Activated T-cell treated with anti-CD3 and anti-CD28 coated beads for 4 hours (primary cell): ENCODE measurements around the gene PARD3B.
"Not testable (repeated sequence)": the region's sequence is repeated elsewhere in the genome, so short reads cannot be mapped to it uniquely, and the experiment has no call there.

Experiments used
- DNase-seq: peaks from one replicate; pipeline ENCODE4 v3.0.0-alpha.2; 2020

Gene PARD3B

DNA sequence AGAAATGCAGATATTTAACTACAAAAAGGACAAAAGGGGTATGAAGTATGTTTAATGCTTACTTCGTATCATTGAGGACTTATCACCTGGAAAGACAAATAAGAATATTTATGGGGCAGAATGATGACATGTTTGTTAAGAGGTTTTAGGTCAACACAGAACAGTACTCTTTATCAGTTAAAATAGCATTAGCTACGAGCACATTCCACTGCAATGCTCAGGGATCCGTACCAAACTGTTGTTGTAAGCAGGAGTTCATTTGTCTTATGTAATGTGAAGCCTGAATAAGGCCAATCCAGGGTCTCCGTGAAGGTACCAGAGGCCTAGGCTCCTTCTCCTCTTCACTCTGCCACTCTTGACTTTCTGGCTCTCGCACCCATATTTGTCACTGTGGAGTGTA lies 671.3 kb downstream of the PARD3B start:
- DNase-seq, result no peak

DNA sequence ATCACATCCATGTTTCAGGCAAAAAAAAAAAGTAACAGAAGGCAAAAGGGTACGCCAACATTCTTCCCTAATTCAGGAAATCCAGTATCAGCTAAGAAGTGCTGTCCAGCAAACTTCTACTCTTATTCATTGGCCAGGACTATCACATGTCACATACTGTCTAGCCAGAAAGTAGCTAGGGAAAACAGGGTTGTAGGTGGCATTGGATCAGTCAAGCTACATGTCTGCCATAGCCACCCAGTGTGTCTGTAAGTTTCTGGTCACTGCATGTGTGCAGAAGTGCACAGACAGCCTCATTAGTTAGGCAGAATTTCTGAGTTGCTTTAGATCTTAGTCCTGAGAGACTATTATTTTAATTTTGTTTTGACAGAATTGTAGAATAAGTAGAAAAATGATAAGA lies 671.7 kb downstream of the PARD3B start:
- DNase-seq, result no peak

DNA sequence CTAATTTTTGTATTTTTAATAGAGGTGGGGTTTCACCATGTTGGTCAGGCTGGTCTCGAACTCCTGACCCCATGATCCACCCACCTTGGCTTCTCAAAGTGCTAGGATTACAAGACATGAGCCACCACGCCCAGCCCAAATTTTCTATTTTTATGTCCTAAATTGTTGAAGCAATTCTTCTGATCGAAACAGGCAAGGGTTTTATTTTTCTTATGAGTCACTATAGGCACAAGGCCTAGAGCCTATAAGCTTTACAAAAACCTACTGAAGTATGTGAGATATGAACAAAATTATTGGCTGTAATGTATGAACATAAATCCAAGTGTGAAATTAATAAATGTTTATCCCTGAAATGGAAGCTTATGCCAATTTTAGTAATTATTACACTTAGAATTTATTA lies 672.8 kb downstream of the PARD3B start:
- DNase-seq, result no peak

DNA sequence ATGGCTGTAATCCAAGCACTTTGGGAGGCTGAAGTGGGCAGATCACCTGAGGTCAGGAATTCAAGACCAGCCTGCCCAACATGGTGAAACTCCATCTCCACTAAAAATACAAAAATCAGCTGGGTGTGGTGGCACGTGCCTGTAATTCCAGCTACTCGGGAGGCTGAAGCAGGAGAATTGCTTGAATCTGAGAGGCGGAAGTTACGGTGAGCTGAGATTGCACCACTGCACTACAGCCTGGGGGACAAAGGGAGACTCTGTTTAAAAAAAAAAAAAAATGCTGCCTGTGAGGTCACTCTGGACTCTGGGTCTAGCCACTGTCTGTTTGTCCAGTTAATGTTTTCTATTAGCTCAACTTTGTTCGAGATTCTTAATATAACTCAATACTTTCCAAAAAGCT lies 673.5 kb downstream of the PARD3B start:
- DNase-seq, result not testable (repeated sequence)

DNA sequence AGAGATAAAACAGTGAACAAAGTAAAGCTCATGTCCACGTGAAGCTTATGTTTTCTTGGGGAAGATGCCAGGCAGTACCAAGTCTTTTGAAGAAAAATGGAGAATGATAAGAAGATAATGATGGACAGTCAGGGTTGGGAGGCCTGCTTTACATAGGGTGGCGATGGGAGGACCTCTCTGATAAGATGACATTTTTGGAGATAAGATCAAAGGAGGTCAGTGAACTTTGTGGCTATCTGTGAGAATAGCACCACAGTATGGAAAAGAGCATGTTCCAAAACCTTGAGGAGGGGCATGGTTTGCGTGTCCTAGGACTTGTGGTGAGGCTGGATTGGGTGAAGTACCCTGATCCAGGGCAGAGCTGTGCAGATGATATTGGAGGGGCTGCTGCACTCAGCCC lies 675.3 kb downstream of the PARD3B start:
- no peak for DNase-seq

DNA sequence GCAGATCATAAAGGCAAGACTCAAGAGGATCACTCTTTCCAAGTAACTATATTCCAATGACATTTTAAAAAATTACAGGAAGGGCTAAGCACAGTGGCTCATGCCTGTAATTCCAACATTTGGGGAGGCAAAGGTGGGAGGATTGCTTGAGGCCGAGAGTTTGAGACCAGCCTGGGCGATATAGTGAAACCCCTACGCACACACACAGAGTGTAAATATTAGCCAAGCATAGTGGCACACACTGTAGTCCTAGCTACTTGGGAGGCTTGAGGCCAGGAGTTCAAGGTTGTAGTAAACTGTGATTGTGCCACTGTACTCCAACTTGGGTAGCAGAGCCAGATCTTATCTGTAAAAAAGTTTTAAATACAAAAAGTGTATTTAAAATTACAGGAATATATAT lies 686.8 kb downstream of the PARD3B start:
- no peak for DNase-seq

DNA sequence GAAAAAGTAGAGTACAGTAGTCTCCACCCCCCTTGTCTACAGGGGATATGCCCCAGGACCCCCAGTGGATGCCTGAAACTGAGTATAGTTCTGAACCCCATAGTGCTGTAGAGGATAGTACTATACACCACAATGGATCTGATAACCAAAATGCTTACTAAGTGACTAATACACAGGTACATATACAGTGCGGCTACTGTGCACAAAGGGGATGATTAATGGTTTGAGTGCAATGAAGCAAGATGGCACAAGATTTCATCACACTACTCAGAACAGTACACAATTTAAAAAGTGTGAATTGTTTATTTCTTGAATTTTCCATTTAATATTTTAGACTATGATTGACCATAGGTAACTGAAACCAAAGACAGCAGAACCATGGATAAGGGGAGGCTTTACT lies 690.2 kb downstream of the PARD3B start:
- DNase-seq, result no peak

DNA sequence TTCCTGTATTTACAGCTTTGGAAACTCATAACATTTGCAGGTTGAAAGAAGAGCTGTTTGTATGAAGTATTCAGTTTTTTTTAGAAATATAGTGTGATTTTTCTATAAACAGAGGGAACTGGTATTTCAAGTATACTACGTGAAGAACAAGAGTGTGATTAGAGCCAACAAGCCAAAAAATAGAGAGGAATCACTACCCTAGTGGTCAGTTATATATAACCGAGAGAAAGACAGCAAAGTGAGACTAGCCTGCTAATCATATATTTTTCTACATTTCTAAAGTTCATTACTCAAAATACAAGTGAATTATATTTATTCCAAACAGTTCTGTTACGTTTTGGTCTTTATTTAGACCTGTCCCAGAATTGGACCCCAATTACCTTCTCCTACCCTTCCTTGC lies 692.2 kb downstream of the PARD3B start:
- DNase-seq, result no peak

DNA sequence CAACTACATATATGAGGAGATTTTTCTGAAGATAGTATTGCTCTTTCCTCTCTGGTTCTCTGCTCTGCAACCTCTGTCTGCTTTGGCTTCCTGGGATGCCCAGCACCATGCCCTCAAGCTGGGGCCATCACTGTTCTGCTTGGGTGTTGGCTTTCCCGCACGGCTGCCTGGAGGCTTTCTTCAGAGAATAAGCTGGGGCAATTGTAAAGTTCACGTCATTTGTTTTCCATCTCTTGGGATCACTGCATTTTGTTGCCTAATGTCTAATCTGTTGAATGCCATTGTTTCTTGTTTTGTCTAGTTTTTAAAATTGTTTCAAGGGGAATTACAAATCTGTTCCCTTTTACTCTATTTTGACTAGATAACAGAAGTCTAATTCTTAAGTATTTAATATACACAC lies 699.7 kb downstream of the PARD3B start:
- no peak for DNase-seq

DNA sequence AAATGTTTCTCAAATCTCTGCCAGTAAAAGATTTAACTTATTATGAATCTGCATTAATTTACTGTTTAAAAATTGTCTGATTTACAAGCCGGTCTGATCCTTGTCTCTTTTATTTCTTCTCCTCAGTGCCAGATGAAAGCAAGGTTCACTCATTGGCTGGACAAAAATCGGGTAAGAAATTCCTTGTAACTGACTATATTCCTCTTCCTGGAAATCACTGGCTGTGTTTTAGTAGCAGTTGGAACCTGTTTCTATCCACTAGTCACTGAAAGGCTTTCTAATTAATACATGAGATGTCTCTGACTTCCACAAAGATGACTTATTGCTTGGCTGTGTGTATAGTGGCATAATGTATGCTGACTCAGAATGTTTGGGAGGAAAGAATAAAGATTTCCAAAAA lies 700.4 kb downstream of the PARD3B start:
- no peak for DNase-seq

DNA sequence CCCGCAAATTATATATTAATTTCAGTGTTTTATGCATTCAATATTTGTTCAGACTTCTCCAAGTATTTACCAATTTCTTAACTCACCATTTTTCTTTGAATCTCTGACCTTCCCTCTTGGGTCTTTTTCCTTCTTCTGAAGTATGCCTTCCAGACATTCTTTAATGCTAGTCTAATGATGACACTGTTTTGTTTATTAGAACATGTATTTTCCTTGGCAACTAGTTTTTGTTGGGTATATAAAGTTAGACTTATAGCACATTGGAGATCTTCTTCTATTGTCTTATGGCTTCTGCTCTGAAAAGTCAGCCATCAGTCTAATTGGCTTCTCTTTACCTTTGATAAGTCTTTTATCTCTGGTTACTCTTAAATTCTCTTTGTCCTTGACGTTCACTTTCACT lies 713.8 kb downstream of the PARD3B start:
- DNase-seq, result no peak

DNA sequence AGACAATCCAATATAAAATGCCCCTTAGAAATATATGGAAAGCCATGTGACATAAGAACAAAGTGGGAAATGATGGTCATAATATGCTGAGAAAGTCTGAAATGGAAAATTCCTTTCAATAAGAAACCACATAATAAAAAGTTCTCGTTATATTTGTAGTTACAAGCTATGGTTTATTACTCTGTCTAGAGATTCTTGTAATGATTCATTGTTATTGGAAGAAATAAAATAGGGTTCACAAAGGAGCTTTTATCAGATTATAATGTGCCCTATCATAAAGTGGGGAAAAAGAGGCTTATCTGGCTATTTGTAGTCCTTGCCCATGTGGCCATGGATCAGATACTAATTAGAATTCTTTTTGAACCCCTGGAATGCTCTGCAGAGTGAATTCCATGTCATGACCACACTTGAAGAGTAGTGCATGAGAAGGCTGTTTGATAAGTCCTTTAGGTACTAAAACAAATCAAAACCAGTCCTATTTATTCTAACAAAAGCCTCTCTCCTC lies 716.3 kb downstream of the PARD3B start:
- DNase-seq, result no peak

DNA sequence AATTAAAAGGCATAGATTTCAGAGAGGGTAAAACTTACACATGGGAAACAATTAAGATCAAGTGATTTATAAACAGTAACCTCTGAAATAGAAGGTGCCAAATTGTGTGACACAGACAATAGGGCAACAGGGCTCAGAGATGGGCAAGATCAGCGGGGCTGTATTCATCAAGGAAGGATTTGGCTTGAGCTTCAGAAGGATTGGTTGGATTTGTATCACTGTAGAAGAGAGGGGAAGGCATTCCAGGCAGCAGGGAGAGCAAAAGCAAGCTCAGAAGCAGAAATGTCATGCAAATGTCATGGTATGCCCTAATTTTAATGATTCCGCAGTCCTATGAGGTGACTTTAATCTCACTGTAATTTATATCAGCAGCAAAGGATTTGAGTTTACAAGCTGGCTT lies 722.0 kb downstream of the PARD3B start:
- DNase-seq, result no peak

DNA sequence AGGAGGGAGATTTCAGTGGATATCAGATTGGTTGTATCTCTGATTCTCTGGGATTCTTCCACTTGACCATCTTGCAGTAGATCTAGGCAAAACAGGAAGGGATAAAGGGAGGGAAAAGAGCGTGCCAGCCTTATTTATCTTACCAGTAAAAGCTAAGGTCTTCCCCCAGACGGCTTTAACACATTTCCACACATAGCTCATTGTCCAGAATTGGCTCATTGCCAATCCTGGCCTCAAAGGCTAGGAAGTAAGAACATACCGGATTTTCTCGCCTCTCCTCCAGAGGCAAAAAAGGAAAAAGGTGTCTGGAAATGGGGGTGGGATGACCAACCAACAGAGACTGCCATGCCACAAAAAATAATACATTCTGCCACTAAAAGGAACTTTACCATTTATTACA lies 725.4 kb downstream of the PARD3B start:
- no peak for DNase-seq

DNA sequence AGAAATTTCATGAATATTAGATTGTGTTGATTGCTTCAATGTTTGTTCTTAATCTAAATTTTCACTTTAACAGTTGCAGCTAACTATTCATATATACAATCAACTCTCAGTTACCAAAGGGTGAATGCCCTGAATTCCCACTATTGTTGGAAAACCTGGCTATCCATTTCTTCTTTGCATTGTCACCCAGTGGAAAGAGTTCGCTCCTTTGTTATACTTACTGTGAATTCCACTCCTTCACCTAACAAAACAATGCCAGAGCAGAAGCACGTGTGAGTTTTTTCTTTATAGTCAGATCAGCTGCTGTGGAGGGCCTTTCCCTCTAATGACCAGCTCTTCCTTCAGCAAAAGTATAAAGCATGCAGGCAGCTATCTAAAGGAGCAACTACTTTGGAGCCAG lies 727.9 kb downstream of the PARD3B start:
- DNase-seq, result no peak

DNA sequence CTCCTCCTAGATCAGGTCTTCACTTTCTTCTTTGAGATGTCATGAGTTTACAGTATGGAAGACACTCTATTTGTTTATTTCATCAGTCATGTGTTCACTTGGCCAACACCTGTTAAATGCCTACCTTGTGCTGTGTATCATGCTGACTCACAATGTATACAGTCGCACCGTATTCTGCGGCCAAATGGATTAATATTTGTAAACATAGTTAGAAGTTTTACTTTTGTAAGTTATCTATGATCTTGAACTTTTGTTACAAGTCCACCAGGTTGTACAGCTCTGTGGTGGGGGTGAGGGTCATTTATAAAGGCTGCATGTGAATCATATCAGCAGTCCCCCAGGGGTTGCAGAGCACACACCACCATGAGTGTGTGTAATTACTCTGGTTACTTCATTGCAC lies 728.4 kb downstream of the PARD3B start:
- DNase-seq, result no peak

DNA sequence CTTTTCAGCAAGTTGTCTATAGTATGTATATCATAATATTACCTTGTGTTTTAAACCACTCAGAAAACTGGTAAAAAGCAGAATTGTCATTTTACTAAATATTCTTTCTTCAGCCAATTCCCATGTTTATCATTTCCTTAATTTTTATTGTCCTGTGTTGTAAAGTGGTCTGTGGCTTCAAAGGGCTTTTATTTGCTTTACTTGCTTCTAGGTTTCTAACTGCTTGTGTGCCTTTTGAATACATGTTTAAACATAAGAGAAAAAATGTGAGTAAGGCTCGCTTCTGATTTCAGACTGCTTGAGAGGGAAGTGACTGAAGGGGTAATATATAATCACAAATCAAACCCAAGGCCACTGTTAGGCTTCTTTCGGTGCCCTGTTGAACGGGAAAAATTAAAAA lies 729.5 kb downstream of the PARD3B start:
- DNase-seq, result no peak

DNA sequence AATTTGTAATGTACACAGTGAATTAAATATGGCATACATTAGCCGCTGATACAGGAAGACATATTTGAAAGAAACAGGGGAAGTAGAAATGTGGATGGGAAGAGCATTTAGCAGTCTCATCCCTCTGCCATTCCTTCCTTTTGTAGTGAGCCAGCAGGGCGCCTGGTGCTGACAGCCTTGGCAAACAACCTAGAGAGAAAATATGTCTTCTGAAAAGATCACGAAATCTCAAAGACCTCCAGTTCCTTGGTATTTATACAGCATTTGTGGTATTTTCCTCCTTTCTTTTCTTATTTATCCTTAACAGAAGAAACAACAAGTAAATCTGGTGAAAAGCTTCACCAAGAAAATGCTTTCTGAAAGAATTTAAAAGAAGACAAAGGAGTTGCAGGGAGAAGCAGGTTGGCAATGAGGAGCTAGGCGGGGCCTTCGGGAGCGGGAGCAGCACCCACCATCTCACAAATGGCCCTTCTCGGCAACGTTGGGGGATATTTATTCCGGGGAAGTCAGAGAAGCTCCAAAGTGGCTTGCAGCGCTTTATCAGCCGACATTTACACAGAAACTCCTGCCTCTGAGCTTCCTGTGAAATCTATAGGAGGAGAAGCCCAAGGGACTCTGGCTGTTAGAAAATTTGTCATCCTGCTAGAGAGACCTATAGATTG lies 731.0 kb downstream of the PARD3B start:
- DNase-seq, result no peak

DNA sequence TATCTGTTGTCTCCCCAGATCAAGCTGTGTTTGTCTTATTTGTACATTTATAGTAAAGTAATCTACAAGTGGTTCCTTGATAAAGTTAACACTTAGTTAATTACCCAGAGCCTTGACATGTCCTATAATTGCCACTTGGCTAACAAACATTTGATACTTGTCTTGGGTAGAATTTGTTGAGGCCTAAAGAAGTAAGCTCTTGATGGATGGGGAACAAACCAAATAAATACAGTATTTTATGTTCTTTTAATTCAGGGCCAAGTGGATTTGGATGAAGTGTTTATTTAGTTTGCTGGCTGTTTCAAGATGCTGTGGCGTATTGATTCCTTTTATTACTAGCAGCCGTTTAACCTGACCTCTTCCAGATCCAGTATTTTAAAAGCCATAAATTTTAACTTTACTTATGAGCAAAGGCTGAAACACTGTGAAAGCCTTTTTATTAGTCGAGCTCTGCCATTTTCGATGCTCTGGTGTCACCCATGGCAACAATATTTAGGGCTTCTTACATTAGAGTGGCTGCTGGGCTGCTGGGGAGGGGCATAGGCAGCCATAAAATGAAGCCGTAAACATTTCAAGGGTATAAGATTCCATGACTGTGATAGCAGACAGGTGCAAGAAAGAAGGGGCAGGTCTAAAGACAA lies 735.4 kb downstream of the PARD3B start:
- DNase-seq, result no peak

DNA sequence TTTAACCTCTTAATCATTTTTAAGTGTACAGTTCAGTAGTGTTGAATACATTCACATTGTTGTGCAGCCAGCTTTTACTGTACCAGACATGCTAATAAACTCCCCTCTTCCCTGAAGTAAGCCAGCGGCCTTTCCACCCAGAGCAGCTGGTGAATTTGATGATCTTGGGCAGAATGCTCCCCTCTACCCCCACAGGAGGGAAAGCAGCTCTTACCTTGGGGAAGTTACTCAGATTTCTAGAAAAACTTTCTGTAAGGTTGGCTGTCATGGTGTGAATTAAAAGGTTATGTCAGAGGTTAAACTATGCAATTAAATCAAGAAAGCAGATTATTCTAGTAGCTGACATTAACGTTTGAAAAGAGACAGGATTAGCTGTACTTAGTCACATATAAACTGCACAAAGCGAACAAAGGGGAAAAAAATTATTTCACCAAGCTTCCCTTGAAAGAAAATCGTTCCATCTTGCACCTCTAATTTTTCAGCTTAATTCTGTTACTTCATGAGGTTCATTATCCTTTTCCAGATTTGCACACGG lies 738.5 kb downstream of the PARD3B start:
- no peak for DNase-seq

DNA sequence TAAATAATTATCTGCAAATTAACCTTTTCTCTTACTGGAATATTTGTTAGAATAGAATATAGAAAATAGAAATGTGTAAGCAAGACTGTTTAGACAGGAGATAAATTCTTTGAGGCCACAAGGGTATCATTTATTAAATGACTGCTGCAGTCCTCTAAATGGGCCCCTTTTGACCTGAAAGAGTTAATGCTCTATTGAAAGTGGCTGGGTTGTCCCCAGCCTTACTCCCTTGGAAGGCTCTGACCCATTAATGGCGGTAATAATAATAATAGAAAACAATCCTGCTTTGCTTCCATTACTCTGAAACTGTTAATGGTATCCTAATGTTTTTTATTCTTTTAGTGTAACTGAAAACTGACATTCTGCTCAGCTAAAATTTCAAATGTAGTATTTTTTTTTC lies 739.1 kb downstream of the PARD3B start:
- no peak for DNase-seq

DNA sequence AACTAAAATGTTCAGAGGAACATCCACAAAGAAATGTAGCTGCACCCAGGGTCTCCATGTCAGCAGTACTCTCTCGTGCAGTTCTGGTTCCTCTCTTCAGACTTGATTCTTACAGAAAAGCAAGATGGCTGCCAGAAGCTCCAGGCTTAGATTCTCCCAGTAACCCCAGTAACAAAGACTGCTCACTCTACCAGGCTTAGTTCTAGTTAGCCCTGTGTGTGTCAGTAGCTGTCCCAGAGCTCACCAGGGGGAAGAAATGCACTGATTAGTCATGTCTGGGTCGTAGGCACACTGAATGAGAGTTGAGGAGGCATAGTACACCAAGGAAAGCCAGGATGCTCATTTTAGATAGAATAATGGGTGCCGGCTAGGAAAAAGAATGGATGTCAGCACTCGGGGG lies 742.0 kb downstream of the PARD3B start:
- DNase-seq, result no peak

DNA sequence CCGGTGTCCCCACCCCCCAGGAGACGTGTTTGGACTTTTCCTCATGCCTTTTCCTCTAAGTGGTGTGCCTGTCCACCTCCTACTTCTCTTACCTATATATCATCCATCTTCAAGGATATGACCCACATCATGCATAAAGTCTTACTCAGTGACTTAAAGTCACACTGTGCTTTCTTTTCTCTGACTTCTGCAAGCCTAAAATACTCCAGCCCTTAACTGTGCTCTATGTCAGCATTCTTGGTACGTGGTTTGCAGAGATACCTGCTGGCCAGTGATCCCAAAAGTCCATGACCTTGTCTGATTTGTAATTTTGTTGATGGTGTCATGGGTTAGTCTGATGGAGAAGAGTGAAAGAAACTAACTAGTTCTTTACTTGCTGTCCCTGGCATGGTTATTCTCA lies 743.4 kb downstream of the PARD3B start:
- DNase-seq, result no peak

DNA sequence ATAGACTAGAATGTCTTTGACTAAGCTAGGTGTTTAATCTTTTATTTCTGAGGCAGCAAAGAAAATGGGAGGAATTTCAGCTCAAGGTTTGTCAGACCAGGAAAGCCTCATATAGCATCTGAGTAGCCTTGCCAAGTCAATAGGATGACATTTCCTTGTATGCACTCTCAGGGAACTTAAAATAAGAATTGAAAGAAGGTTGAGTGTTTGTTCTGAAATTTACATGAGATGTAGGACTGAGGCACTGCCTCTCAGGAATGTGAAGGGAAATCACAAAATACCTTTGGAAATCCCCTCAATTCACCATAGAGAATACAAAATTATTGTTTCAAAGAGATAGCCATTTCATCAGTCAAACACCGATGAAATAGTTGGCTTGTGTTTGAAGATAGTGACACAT lies 745.0 kb downstream of the PARD3B start:
- DNase-seq, result no peak
